IPS-18c (cell line): ENCODE data around the gene WDR18.
A peak's percentile ranks its signal among the peaks of the same experiment; 100 is the strongest.

Experiments used
- H3K4me3 ChIP-seq: 2 replicates; pipeline ENCODE4 v1.7.0; 2013; ENCODE audit warnings: low read depth, mild to moderate bottlenecking, low read length, moderate library complexity; ENCODE audit not compliant: insufficient read depth
- H3K9me3 ChIP-seq: one replicate; pipeline ENCODE4 v1.6.1; 2013; ENCODE audit warnings: mild to moderate bottlenecking, low read length, moderate library complexity; ENCODE audit not compliant: control insufficient read depth, insufficient read depth

Gene WDR18

GRCh38 chr19:1009041-1009980, 25.2 kb downstream of the WDR18 start:
- no peak overlapping the region for H3K4me3 ChIP-seq
- H3K9me3 ChIP-seq = peaks cover 4% of the 10 kb centered on the region

DNA sequence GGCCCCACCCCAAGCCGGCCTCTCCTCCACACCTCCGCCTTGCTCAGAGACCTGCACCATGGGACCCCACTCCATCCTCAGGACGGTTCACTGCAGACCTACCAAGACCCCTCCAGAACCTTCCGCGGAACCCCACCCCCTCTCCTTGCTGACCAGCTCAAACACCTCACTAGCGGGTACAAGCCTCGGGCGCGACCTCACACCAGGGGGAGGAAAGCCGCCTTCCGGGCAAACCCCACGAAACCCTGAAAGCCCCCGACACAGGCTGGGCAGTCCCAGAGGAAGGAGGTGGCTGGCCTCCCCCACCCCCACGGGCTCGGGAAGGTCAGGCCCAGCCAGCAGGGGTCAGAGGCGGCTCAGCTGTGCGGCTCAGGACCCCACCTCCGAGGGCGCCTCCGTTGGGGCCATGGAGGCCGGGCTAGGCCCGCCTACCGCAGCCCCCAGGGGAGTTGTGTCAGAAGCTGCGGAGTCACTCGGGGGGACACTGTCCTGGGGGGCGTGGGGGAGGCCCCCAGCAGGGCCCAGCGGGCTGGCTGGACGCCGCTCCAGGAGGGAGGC, 25.9 kb downstream of the WDR18 start:
- peaks cover 2% of the 10 kb centered on the region for H3K9me3 ChIP-seq
- H3K4me3 ChIP-seq = no peak overlapping the region

GRCh38 chr19:1010586-1011510, 26.7 kb downstream of the WDR18 start:
- peaks cover 2% of the 10 kb centered on the region for H3K9me3 ChIP-seq
- no peak overlapping the region for H3K4me3 ChIP-seq

DNA sequence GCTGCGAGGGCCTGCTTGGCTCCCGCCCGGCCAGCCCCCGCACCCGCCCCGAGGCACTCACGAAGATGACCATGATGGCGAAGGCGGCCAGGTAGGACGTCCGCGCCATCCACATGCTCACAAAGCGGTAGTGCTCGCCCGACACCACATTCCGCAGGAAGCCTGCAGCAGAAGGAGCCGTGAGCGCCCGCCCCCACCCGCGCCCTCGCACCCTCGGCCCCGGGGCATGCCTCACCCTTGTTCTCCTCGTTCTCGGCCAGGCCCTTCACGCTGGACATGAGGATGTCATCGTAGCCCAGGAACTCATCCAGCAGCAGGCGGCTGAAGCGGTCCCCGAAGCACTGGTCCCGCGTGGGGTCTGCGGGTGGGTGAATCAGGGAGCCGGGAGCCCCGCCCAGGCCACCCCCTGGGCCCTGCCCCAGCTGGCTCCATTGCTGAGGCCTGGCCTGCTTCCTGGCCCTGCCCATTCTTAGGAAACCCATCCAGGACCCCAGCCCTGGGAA, 27.7 kb downstream of the WDR18 start:
- no peak overlapping the region for H3K4me3 ChIP-seq

DNA sequence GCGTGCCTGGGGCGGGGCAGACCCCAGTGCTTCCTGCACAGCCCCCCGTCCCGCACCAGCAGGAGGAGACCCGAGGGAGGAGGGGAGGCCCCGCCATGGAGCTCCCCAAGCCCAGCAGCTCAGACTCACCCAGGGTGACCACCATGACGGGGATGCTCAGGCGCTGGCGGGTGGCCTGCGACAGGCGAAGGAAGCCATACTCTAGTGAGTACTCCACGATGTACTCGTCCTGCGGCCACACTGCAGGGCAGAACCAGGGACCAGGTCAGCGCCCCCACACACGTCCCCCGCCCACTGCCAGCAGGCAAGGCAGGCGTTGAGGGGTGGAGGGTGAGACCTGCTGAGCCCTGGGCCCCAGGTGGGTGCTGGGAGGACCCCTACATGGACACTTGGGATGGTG, 28.2 kb downstream of the WDR18 start:
- Histone ChIP-seq H3K9me3 (peaks cover 2% of the 10 kb centered on the region), H3K4me3 (no peak overlapping the region)

More for the DNA sequence above, 27.7 kb downstream of the WDR18 start:
- peaks cover 2% of the 10 kb centered on the region for H3K9me3 ChIP-seq

DNA sequence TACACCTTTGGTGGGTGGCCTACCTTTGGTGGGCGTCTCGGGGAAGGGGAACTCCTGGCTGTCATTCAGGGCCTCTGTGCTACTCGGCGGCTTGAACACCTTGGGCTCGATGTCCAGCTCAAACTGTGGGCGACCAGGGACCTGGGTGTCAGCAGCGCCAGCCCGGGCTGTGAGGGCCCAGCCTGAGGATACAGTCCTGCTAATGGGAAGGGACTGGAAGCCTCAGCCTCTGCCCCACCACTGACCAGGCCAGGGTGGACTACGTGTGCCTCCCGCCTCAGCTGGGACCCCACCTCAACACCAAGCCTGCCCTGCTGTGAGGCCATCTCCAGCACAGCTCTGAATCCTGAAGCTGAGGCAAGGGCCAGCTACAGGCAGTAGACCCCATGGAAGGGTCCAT, 29.1 kb downstream of the WDR18 start:
- peaks cover 2% of the 10 kb centered on the region for H3K9me3 ChIP-seq
- H3K4me3 ChIP-seq = no peak overlapping the region

GRCh38 chr19:1014161-1015060, 30.3 kb downstream of the WDR18 start:
- Histone ChIP-seq H3K4me3 (no peak overlapping the region), H3K9me3 (peaks cover 2% of the 10 kb centered on the region)

DNA sequence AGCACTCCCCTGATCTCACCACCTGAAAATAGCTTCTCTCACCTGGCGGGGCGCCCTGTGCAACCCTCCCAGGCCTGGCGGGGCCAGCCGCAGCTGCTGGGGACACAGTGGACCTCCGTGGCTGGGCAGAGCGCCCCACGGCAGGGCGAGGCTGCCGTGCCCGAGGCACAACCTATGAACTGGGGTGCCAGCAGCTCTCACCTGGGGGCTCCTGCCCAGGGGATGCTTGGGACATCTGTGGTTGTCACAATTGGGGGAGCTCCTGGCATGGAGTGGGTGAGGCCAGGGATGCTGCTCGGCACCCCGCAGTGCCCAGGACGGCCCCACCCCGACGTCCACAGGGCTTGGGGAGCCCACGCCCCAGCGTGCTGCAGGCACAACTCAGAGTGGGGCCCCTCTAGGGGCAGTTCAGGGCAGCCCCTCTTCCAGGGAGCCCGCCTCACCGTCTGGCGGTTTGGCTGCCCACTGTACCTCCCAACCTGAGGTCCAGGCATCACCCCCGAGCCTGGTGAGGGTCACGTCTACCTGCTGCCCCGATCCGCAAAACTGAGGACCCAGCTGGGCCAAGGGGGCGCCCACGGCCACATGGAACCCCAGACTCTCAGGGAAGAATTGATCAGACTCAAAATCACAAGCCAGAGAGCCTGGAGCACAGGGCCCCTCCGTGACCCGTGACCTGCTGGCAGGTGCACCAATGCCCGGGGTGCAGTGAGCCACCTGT, 31.1 kb downstream of the WDR18 start:
- Histone ChIP-seq H3K4me3 (no peak overlapping the region), H3K9me3 (peaks cover 2% of the 10 kb centered on the region)

GRCh38 chr19:1015782-1016646, 31.9 kb downstream of the WDR18 start:
- peaks cover 2% of the 10 kb centered on the region for H3K9me3 ChIP-seq
- H3K4me3 ChIP-seq = no peak overlapping the region

GRCh38 chr19:1016647-1017114, 32.5 kb downstream of the WDR18 start:
- Histone ChIP-seq H3K9me3 (peaks cover 2% of the 10 kb centered on the region), H3K4me3 (no peak overlapping the region; the same call in 1 of the 2 replicates)

- H3K9me3 ChIP-seq = peaks cover 2% of the 10 kb centered on the region
- no peak overlapping the region; the same call in none of the 2 replicates for H3K4me3 ChIP-seq
Measured at GRCh38 chr19:1017115-1017905, 33.2 kb downstream of the WDR18 start.

DNA sequence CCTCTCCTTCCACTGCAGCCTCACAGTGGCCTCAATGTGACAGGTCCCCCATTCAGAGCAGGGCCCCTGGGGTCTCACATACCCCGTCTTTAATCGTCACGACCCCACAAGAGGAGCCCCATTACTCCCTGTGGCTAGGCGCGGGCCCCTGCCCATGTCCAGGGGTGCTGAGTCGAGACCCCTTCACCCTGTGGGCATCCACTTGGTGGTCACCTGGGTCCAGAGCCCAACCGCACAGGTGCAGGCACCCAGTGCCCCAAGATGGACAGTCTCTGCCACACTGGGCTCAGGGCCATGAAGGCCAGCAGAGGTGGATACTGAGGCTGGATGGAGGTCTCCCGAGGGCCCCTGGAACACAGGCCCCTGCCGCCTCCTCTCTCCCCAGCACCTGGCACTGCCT, 33.8 kb downstream of the WDR18 start:
- Histone ChIP-seq H3K4me3 (peak overlapping the region; percentile 24; the same call in 1 of the 2 replicates), H3K9me3 (peaks cover 2% of the 10 kb centered on the region)

DNA sequence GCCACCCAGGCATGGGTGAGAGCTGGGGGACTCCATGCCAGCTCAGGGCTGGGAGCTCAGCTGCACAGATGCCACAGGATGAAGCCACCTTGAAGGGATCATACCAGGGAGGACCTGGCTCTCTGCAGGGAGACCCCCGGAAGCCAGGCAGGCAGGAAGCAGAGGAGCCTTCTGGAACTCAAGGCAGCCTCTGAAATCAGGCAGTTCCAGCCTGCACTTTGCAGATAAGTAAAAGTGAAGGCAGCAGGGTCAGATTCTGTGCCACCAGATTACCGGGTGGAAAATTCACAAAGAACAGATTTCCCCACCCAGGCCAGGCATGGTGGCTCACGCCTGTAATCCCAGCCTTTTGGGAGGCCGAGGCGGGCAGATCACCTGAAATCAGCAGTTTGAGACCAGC, 34.2 kb downstream of the WDR18 start:
- Histone ChIP-seq H3K4me3 (no peak overlapping the region), H3K9me3 (peaks cover 2% of the 10 kb centered on the region)

- Histone ChIP-seq H3K9me3 (no peaks in the 10 kb centered on the region), H3K4me3 (peak overlapping the region; percentile 20; the same call in 1 of the 2 replicates)
Measured at GRCh38 chr19:1018932-1019615, 34.9 kb downstream of the WDR18 start.
